ENCODE results near the gene POLR3K. TPM values are rescaled to one million over a fixed set of nuclear protein-coding genes. Genes with fewer than 3 reads are reported as not detected.
"Not testable (repeated sequence)": the region's sequence is repeated elsewhere in the genome, so short reads cannot be mapped to it uniquely, and the experiment has no call there.

The POLR3K gene
- total and polyA plus RNA-seq, 2 donors (not counting 1 experiment from before 2014, with no cell fraction given): 3.3 to 12.9 TPM

DNA sequence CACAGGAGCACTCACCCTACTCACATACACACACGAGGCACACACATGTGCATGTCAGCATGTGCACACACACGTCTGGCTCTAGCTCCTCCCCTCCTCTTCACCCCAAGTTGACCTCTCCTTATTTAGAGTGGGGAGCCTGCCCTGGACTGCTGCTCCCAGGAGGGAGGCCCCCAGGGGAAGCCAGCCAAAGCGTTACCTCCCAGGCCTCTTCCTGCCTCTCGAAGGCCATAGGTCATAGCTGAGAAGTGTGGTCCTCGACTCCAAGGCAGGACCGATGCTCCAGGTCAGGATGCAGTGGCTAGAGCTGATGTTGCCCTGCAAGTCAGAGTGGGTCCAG, 18.8 kb downstream of the POLR3K start:
- H3K36me3 ChIP-seq (ENCODE audit: control insufficient read depth, insufficient read depth, low read length): peaks cover 2% of the 10 kb centered on the region
- TF ChIP-seq EZH2 (IDR thresholded peaks at IDR 0.05; ENCODE audit: low read length, missing control alignments): no peak
- TF ChIP-seq, protein P1, sequence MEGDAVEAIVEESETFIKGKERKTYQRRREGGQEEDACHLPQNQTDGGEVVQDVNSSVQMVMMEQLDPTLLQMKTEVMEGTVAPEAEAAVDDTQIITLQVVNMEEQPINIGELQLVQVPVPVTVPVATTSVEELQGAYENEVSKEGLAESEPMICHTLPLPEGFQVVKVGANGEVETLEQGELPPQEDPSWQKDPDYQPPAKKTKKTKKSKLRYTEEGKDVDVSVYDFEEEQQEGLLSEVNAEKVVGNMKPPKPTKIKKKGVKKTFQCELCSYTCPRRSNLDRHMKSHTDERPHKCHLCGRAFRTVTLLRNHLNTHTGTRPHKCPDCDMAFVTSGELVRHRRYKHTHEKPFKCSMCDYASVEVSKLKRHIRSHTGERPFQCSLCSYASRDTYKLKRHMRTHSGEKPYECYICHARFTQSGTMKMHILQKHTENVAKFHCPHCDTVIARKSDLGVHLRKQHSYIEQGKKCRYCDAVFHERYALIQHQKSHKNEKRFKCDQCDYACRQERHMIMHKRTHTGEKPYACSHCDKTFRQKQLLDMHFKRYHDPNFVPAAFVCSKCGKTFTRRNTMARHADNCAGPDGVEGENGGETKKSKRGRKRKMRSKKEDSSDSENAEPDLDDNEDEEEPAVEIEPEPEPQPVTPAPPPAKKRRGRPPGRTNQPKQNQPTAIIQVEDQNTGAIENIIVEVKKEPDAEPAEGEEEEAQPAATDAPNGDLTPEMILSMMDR (conservative IDR thresholded peaks at IDR 0.05 in 1 of 2, IDR thresholded peaks at IDR 0.05 in 1 of 2; ENCODE audit: low read depth in 1 of 2, low read length in 2 of 2): no peak
- no peak overlapping the region for H3K4me2 ChIP-seq (ENCODE audit: extremely low read depth, insufficient read depth, low read length)
- no peaks in the 10 kb centered on the region for H3K27me3 ChIP-seq (ENCODE audit: control insufficient read depth, insufficient read depth, low read length)
- H2AFZ ChIP-seq (ENCODE audit: low read length): no peak overlapping the region
- no peak overlapping the region for H3K4me3 ChIP-seq (replicated peaks in 1 of 4; ENCODE audit: control extremely low read depth in 1 of 4, insufficient read depth in 1 of 4, low read depth in 3 of 4, low read length in 4 of 4)
- no peak overlapping the region for H3K27ac ChIP-seq (ENCODE audit: insufficient read depth, low read length)
- no peaks in the 10 kb centered on the region for H4K20me1 ChIP-seq (ENCODE audit: control insufficient read depth, extremely low read depth, insufficient read depth, low read length)
- H3K4me1 ChIP-seq (ENCODE audit: control insufficient read depth, extremely low read depth, insufficient read depth, low read length): no peaks in the 10 kb centered on the region
- H3K79me2 ChIP-seq (ENCODE audit: control insufficient read depth, insufficient read depth, low read length): no peaks in the 10 kb centered on the region
- no peaks in the 10 kb centered on the region for H3K9me3 ChIP-seq (ENCODE audit: control insufficient read depth, insufficient read depth, low read depth, low read length)
- no peak for DNase-seq (ENCODE audit: low read depth in 2 of 2)
- H3K9ac ChIP-seq (ENCODE audit: insufficient read depth, low read length): no peak overlapping the region

DNA sequence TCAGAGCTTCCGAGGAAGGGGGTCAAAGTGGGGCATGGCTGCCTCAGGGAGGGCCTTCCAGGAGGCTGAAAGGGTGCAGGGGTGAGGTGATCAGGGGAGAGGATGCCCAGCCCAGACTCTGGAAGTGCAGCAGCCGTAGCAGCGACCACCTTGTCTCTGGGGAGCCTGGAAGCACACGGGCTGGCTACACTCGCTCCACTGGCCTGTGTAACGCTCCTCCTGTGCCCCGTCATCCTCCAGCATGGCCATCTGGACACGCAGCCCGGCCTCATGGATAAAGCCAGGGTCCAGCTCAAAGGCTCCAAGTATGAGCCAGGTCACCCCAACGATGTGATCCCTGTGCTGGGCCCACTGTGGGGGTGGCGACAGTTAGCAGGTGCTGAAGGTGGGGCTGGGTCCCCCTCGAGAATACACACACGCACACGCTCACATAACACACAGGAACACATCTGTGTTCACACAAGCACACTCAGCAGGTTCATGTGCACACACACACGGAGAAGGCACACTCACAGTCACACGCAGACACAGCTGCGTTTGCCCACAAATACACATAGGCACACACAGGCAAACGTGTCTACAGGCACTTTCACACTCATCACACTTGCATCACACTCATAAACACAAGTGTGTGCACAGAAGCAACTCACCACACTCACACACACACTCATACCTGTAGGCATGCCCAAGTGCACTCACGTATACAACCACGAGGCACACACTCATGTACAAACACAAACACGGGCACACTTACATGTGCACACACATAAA, 19.3 kb downstream of the POLR3K start:
- no peak overlapping the region for H3K4me3 ChIP-seq (replicated peaks in 1 of 4; ENCODE audit: control extremely low read depth in 1 of 4, insufficient read depth in 1 of 4, low read depth in 3 of 4, low read length in 4 of 4)
- no peaks in the 10 kb centered on the region for H3K9me3 ChIP-seq (ENCODE audit: control insufficient read depth, insufficient read depth, low read depth, low read length)
- H3K9ac ChIP-seq (ENCODE audit: insufficient read depth, low read length): no peak overlapping the region
- DNase-seq (ENCODE audit: low read depth in 2 of 2): no peak
- TF ChIP-seq EZH2 (IDR thresholded peaks at IDR 0.05; ENCODE audit: low read length, missing control alignments): no peak
- H2AFZ ChIP-seq (ENCODE audit: low read length): no peak overlapping the region
- H3K4me2 ChIP-seq (ENCODE audit: extremely low read depth, insufficient read depth, low read length): no peak overlapping the region
- H3K79me2 ChIP-seq (ENCODE audit: control insufficient read depth, insufficient read depth, low read length): no peaks in the 10 kb centered on the region
- H3K27ac ChIP-seq (ENCODE audit: insufficient read depth, low read length): no peak overlapping the region
- H3K36me3 ChIP-seq (ENCODE audit: control insufficient read depth, insufficient read depth, low read length): peaks cover 2% of the 10 kb centered on the region
- no peaks in the 10 kb centered on the region for H4K20me1 ChIP-seq (ENCODE audit: control insufficient read depth, extremely low read depth, insufficient read depth, low read length)
- no peaks in the 10 kb centered on the region for H3K27me3 ChIP-seq (ENCODE audit: control insufficient read depth, insufficient read depth, low read length)
- no peaks in the 10 kb centered on the region for H3K4me1 ChIP-seq (ENCODE audit: control insufficient read depth, extremely low read depth, insufficient read depth, low read length)

DNA sequence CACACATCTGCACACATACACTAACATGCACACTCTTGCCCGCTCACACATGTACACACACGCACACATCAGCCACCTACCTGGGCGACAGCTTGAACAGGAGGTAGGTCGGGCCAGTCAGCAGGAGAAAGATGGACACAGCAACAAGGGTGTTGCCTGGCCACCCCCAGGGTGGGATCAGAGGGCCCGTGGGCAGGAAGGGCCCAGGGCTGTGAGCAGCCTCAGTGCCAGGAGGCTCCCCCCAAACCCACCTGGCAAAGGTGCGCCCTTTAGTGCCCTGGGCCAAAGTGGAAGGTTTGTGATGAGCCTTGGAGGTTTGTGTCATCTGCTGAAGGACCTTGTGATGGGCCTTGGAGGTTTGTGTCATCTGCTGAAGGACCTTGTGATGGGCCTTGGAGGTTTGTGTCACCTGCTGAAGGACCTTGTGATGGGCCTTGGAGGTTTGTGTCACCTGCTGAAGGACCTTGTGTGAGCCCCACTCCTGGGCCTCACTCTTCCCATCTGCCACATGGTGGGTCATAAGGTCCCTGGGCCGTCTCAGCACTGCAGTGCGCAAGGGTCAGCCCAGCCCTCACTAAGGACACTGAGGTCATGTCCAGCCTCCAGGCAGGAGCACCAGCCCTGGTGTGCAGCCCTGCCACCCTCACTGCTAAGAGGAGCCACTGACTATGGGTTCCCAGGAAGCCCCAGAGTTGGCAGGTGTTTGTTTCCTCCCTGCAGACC, 20.1 kb downstream of the POLR3K start:
- not testable (repeated sequence) for H3K9ac ChIP-seq (ENCODE audit: insufficient read depth, low read length); H3K9me3 ChIP-seq (ENCODE audit: control insufficient read depth, insufficient read depth, low read depth, low read length); H2AFZ ChIP-seq (ENCODE audit: low read length); H3K79me2 ChIP-seq (ENCODE audit: control insufficient read depth, insufficient read depth, low read length); H4K20me1 ChIP-seq (ENCODE audit: control insufficient read depth, extremely low read depth, insufficient read depth, low read length); H3K27me3 ChIP-seq (ENCODE audit: control insufficient read depth, insufficient read depth, low read length); H3K27ac ChIP-seq (ENCODE audit: insufficient read depth, low read length); H3K4me3 ChIP-seq (replicated peaks in 1 of 4; ENCODE audit: control extremely low read depth in 1 of 4, insufficient read depth in 1 of 4, low read depth in 3 of 4, low read length in 4 of 4); H3K36me3 ChIP-seq (ENCODE audit: control insufficient read depth, insufficient read depth, low read length); H3K4me1 ChIP-seq (ENCODE audit: control insufficient read depth, extremely low read depth, insufficient read depth, low read length); H3K4me2 ChIP-seq (ENCODE audit: extremely low read depth, insufficient read depth, low read length); DNase-seq (ENCODE audit: low read depth in 2 of 2)

DNA sequence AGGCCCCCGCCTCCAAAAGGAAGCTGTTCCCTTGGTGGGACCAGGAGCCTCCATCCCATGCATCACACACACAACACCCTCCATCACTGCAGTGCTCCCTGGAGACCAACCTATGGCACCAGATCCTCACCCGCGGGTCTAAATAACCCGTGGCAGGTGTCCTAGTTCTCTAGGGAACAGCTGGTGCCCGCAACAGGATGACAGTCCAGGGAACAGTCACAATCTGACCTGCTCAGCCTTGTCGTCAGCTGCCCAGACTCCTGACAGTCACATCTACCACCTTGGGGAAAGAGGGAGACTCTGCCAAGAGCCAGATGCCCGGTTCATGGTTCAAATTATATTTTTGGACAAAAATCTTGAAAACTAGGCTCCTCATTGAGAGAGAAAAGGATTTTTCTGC, 22.8 kb downstream of the POLR3K start:
- H3K4me3 ChIP-seq (replicated peaks in 1 of 4; ENCODE audit: control extremely low read depth in 1 of 4, insufficient read depth in 1 of 4, low read depth in 3 of 4, low read length in 4 of 4); H4K20me1 ChIP-seq (ENCODE audit: control insufficient read depth, extremely low read depth, insufficient read depth, low read length); H3K27ac ChIP-seq (ENCODE audit: insufficient read depth, low read length); H3K79me2 ChIP-seq (ENCODE audit: control insufficient read depth, insufficient read depth, low read length); H3K4me2 ChIP-seq (ENCODE audit: extremely low read depth, insufficient read depth, low read length); H3K27me3 ChIP-seq (ENCODE audit: control insufficient read depth, insufficient read depth, low read length); H3K9me3 ChIP-seq (ENCODE audit: control insufficient read depth, insufficient read depth, low read depth, low read length); H2AFZ ChIP-seq (ENCODE audit: low read length); DNase-seq (ENCODE audit: low read depth in 2 of 2); H3K36me3 ChIP-seq (ENCODE audit: control insufficient read depth, insufficient read depth, low read length); H3K4me1 ChIP-seq (ENCODE audit: control insufficient read depth, extremely low read depth, insufficient read depth, low read length); H3K9ac ChIP-seq (ENCODE audit: insufficient read depth, low read length): not testable (repeated sequence)

DNA sequence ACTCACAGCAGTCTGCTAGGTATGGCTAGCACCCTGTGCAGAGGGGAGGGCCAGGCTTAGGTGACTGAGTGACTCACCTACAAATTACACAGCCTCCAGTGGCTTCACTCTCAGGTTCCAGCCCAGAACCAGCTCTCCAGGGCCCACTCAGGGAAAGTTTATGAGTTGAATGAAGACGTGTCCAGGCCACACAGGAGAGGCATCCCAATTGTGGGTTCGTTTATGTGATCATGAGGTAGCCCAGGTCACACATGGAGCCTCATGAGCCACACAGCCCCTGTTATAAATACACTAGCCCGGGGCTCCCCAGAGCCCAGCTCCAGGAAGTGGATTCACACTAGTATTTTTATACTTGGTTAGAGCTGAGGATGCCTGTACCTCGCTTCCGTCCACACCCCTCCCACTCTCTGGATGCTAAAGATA, 27.5 kb downstream of the POLR3K start:
- H3K9ac ChIP-seq (ENCODE audit: insufficient read depth, low read length); H4K20me1 ChIP-seq (ENCODE audit: control insufficient read depth, extremely low read depth, insufficient read depth, low read length); H3K4me1 ChIP-seq (ENCODE audit: control insufficient read depth, extremely low read depth, insufficient read depth, low read length); H3K4me2 ChIP-seq (ENCODE audit: extremely low read depth, insufficient read depth, low read length); H3K27me3 ChIP-seq (ENCODE audit: control insufficient read depth, insufficient read depth, low read length); DNase-seq (ENCODE audit: low read depth in 2 of 2); H3K27ac ChIP-seq (ENCODE audit: insufficient read depth, low read length); H3K79me2 ChIP-seq (ENCODE audit: control insufficient read depth, insufficient read depth, low read length); H3K36me3 ChIP-seq (ENCODE audit: control insufficient read depth, insufficient read depth, low read length); H2AFZ ChIP-seq (ENCODE audit: low read length); H3K9me3 ChIP-seq (ENCODE audit: control insufficient read depth, insufficient read depth, low read depth, low read length); H3K4me3 ChIP-seq (replicated peaks in 1 of 4; ENCODE audit: control extremely low read depth in 1 of 4, insufficient read depth in 1 of 4, low read depth in 3 of 4, low read length in 4 of 4): not testable (repeated sequence)

DNA sequence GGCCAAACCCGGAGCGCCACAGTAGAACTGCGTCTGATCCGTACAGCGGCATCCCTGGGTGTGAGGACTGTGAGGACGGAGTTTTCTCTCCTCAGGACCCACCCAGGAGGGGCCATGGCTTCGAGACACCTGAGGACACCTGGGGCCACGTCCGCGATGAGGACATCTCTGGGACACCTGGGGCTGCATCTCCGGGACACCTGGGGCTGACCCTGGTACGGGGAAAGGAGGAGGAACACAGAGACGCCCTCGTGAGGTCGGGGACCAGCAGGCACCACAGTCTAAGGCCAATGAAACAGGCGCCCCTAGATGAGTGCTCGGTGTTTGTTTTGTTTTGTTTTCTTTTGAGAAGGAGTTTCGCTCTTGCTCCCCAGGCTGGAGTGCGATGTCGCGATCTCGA, 29.3 kb downstream of the POLR3K start:
- H3K4me1 ChIP-seq (ENCODE audit: control insufficient read depth, extremely low read depth, insufficient read depth, low read length); H3K4me2 ChIP-seq (ENCODE audit: extremely low read depth, insufficient read depth, low read length); H3K79me2 ChIP-seq (ENCODE audit: control insufficient read depth, insufficient read depth, low read length); H3K36me3 ChIP-seq (ENCODE audit: control insufficient read depth, insufficient read depth, low read length); H2AFZ ChIP-seq (ENCODE audit: low read length); H4K20me1 ChIP-seq (ENCODE audit: control insufficient read depth, extremely low read depth, insufficient read depth, low read length); H3K4me3 ChIP-seq (replicated peaks in 1 of 4; ENCODE audit: control extremely low read depth in 1 of 4, insufficient read depth in 1 of 4, low read depth in 3 of 4, low read length in 4 of 4); H3K27ac ChIP-seq (ENCODE audit: insufficient read depth, low read length); H3K9me3 ChIP-seq (ENCODE audit: control insufficient read depth, insufficient read depth, low read depth, low read length); H3K9ac ChIP-seq (ENCODE audit: insufficient read depth, low read length); DNase-seq (ENCODE audit: low read depth in 2 of 2); H3K27me3 ChIP-seq (ENCODE audit: control insufficient read depth, insufficient read depth, low read length): not testable (repeated sequence)

Data from fibroblast of lung (primary cell).